DMS 273 (cell line): ENCODE data around the gene DTNB.
"Not testable (repeated sequence)": the region's sequence is repeated elsewhere in the genome, so short reads cannot be mapped to it uniquely, and the experiment has no call there.

Experiments used
- DNase-seq: peaks from one replicate; lab custom pipeline; 2025; ENCODE audit not compliant: unreplicated experiment; lab: John Stamatoyannopoulos, UW

Gene DTNB

GRCh38 chr2:25426326-25426725 lies 247.1 kb downstream of the DTNB start:
- DNase-seq: no peak

- no peak for DNase-seq
These were observed 248.8 kb downstream of the DTNB start for GRCh38 chr2:25424426-25425028.

DNA sequence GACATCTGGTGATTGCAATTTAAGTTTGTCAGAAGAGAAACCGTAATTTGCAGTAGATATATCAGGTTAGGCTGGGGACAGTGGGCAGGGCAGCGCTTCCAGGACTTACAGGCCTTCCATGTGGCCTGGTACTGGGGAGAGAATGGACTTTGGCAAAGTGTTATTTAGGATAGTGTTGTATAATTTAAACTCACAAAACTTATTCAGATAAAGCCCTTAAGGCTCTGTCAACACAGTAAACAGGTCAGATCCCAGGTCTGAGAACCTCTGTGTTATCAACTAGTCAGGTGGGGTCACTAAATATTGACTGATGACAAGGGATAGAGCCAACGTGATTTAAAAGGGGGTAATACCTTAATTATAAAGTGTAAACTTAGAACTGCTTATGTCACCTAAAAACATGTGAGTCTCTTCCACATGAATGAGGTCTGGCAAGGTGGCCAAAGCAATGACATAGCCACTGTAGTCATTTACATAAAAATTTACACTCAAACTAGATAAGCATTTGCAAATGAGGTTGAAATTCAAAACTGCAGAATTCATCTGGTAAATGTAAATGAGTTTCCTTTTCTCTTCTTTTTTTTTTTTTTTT lies 251.5 kb downstream of the DTNB start:
- peak; percentile 22 for DNase-seq

GRCh38 chr2:25421289-25421688 lies 252.1 kb downstream of the DTNB start:
- DNase-seq: no peak

DNA sequence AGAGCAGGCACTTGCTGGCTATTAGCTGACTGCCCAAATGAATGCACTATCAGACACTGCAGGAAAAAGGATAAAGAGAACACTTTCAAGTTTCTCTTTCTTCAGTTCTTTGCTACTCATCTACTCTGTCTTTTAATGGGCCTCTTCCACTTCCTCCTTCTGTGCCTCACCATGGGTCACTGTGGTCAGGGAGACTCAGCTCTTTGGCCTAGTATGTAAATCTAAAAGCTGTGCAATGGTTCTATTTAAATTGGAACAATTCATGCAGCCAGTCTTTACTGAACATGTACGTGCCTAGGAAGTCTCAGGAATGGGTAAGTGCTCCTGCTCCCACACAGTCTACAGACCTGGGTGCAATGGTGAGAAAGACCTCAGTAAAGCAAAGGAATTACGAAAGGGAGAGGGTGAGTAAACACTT lies 252.5 kb downstream of the DTNB start:
- DNase-seq: no peak

GRCh38 chr2:25419678-25420242 lies 253.6 kb downstream of the DTNB start:
- DNase-seq: peak; percentile 38

DNA sequence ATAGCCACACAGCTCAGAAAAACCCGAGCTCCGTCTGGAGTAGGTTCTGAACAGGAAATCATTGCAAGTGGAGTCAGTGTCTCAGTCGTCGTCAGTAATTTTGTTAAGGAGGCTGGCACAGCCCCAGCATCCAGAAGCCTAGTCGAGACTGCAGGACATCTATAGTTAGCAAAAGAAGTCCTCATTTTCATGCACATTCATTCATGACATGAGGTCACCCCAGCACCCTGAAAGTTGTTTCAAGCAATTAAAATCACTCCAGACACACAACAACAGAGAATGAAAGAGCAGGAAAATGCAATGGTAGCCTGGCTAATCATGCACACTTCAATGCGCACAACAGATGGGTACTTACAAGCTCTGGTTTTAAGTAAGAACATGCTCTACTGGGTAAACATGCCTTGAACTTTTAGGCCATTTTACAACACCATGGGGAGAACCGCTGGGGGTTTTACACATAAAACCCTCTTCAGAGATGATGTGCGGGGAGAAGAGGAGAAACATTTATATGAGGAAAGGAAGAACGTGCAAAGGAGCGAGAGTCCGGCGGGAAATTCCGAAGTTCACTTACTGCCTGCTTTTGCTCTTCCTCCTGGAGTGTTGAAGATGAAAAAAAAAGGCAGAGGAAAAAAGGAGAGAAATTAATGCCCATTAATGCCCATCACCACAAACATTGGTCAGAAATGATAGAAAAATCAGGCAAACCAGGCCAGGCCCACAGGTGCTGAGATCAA lies 254.3 kb downstream of the DTNB start:
- DNase-seq: peak; percentile 90

DNA sequence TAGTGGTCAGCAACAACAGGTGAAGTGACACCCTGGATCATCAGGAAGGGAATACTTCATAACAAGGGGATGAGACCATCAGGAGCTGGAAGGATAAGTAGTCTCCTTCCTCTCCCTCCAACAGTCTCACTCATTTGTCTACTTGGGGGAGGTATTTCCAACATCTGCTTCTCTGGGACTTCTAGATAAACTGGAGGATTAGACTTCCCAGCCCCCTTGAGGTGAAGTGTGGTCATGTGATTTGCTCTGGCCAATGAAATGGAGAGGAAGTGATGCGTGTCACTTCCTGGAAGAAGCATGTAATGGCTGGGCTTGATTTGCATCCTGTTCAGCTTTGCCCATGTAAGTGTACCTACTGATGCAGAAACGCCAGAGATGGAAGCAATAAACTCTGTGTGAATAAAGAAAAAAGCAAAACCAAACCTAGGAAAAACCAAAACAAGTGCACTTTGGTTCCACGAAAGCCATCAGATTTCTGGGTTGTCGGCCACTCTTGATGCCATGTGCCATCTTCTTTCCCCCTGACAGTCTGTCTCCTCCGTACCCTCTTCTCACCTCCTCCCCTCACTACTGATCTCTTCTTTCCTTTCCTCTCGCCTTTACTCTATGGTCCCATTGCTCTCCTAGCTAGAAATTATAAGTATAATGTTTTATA lies 255.5 kb downstream of the DTNB start:
- peak; percentile 61 for DNase-seq

- no peak for DNase-seq
These were observed 256.7 kb downstream of the DTNB start for GRCh38 chr2:25416674-25417073.

- DNase-seq: no peak
These were observed 258.6 kb downstream of the DTNB start for GRCh38 chr2:25414781-25415180.

DNA sequence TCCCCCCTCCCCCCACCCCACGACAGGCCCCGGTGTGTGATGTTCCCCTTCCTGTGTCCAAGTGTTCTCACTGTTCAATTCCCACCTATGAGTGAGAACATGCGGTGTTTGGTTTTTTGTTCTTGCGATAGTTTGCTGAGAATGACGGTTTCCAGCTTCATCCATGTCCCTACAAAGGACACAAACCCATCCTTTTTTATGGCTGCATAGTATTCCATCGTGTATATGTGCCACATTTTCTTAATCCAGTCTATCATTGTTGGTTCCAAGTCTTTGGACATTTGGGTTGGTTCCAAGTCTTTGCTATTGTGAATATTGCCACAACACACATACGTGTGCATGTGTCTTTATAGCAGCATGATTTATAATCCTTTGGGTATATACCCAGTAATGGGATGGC lies 260.0 kb downstream of the DTNB start:
- not testable (repeated sequence) for DNase-seq

DNA sequence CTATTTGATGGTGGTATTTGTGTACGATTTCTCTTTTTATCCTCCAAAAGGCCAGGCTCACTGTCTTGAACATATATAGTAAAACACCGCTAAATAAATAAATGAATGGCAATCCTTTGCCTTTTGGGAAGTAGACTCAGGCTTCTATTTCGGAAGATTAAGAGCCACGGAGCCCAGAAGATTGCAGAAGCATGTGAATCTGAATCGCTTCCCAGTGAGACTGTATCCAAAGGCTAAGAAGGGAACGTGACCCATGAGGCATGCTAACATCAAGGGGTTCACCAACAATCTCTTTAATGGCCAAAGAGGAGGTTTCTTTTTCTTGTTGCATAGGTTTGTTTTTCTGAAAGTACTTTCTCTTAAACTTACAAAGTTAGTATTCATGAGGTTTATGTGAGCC lies 261.6 kb downstream of the DTNB start:
- no peak for DNase-seq

DNA sequence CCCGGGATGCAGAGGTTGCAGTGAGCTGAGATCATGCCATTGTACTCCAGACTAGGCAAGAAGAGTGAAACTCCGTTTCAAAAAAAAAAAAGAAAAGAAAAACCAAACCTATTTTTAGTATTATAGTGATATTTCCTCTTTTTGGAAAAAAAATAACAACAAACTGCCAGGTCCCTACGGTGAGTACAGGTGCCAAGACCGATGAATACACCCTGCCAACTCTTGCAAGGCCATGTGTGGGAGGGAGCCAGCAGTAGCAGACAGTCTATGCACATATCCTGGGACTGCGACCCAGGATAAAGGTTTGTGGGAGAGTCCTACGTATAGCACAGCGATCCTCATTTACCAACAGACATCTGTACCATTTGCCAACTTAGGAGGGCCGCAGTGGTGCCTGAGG lies 262.1 kb downstream of the DTNB start:
- no peak for DNase-seq

- DNase-seq: no peak
These were observed 263.0 kb downstream of the DTNB start for GRCh38 chr2:25410370-25410769.

DNA sequence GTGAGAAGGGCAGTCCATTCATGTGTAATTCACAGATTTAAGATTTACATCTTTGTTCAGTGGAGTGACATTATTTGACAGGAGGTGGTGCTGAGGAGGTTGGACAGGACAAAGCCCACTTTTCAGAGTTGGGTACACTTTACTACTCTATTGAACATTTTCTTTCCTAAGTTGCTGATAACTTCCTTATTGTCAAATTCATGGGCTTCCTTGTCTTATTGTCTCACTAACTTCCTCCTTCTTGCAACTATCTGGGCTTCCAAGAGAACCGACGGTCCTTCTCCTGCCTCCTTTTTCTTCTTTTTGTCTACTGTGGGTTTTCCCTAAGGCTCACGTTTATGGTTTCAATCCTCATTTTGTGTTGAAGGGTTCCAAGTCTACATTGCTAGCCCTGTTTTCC lies 263.9 kb downstream of the DTNB start:
- DNase-seq: no peak

- DNase-seq: no peak
These were observed 264.3 kb downstream of the DTNB start for GRCh38 chr2:25409044-25409443.

- DNase-seq: no peak
These were observed 267.6 kb downstream of the DTNB start for GRCh38 chr2:25405611-25406295.

GRCh38 chr2:25403120-25403760 lies 270.1 kb downstream of the DTNB start:
- DNase-seq: not testable (repeated sequence)

- no peak for DNase-seq
These were observed 270.9 kb downstream of the DTNB start for GRCh38 chr2:25402477-25402876.

DNA sequence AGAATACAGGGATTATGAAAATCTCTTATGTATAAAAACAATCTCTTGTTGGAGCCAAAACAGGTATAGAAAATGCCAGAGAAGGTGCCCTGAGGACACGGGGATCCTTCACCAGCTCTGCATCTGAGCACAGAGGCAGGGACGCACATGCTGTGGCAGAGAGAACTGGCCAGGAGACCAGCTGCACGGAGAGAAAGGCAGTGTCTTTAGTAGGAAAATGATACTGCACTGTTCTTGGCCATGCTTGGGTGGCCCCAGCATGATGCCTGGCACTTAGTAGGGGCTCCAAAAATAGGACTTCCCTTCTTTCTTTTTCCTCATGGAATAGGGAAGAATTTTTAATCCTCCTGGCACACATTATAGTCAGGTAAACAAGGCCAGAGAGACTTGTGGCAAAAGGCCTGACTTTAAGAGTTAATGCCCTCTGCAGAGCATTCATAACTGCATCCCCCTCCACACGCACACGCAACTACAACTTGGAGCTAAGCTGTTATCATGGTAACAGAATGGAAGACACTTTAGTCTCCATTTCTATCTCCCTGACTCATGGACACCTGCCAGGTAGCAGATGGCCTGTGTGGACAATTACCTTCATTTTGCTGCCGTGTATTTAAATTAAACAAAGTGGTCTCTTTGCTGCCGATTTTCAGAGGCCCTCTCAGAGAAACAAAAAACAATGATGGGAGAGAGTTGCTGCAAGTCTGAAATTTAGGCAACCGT lies 271.9 kb downstream of the DTNB start:
- peak; percentile 96 for DNase-seq
